Hepatocyte (in vitro differentiated cells): ENCODE results near the gene SLC35E1.

ENCODE experiments used
- CTCF ChIP-seq: fragments of 200-600 bp; sonication (generic); IDR thresholded peaks from 2 replicates; pipeline ENCODE4 v1.5.1; 2016; ENCODE audit warnings: antibody characterized with exemption, mild to moderate bottlenecking; ENCODE audit not compliant: poor library complexity
- EZH2 ChIP-seq: fragments of 200-600 bp; sonication (generic); IDR thresholded peaks from 2 replicates; pipeline ENCODE4 v1.6.1; 2016; ENCODE audit warnings: antibody characterized with exemption, mild to moderate bottlenecking, borderline replicate concordance
- EZH2phosphoT487 ChIP-seq: fragments of 200-600 bp; sonication (generic); IDR thresholded peaks from one replicate; pipeline ENCODE4 v1.6.1; 2018; ENCODE audit warnings: antibody characterized with exemption, mild to moderate bottlenecking, low read depth, moderate library complexity; ENCODE audit not compliant: unreplicated experiment, severe bottlenecking

GRCh38 chr19:16530540-16531379, 41.5 kb downstream of the SLC35E1 start:
- TF ChIP-seq CTCF (no peak), EZH2 (no peak), EZH2phosphoT487 (no peak)
